ENCODE measurements around the gene HYOU1. TPM values are rescaled to one million over a fixed set of nuclear protein-coding genes. Genes with fewer than 3 reads are reported as not detected.
A peak's percentile ranks its signal among the peaks of the same experiment; 100 is the strongest.

HYOU1 gene
- polyA plus RNA-seq, 1 donor (not counting 4 experiments of a cell fraction or from before 2014, with no cell fraction given) = 119 TPM

GRCh38 chr11:119101759-119102423, 44.9 kb upstream of the HYOU1 start, which contains the start of gene DPAGT1:
DPAGT1 (minus strand) TSS chr11:119101853; CDS start chr11:119101655, 198 bp downstream.
- H3K4me2 ChIP-seq (ENCODE audit: control insufficient read depth, extremely low read depth, insufficient read depth, low read depth, low read length) = peak within 1 kb of the TSS; percentile 97
- H3K79me2 ChIP-seq (ENCODE audit: control insufficient read depth, insufficient read depth, low read length) = peaks cover 20% of the 10 kb centered on the region
- peaks cover 28% of the 10 kb centered on the region for H3K4me1 ChIP-seq (ENCODE audit: control insufficient read depth, extremely low read depth, insufficient read depth, low read length)
- H2AFZ ChIP-seq (ENCODE audit: control insufficient read depth, low read length) = peak within 1 kb of the TSS; percentile 98
- H4K20me1 ChIP-seq (ENCODE audit: control insufficient read depth, extremely low read depth, insufficient read depth, low read length) = no peaks in the 10 kb centered on the region
- peak within 1 kb of the TSS; percentile 99 for H3K27ac ChIP-seq (ENCODE audit: control insufficient read depth, insufficient read depth, low read length)
- H3K9me3 ChIP-seq (ENCODE audit: control insufficient read depth, low read depth, low read length) = no peaks in the 10 kb centered on the region
- no peak for TF ChIP-seq EZH2 (IDR thresholded peaks at IDR 0.05; ENCODE audit: low read length)
- DNase-seq (ENCODE audit: low read depth, low spot score) (peak; percentile 78), FAIRE-seq (peak; percentile 76)
- H3K4me3 ChIP-seq (ENCODE audit: control insufficient read depth in 2 of 3, extremely low read depth in 1 of 3, insufficient read depth in 2 of 3, low read depth in 1 of 3, low read length in 3 of 3) = peak within 1 kb of the TSS; percentile 82 to 86 (median 86)
- H3K27me3 ChIP-seq (ENCODE audit: control insufficient read depth, extremely low read depth, insufficient read depth, low read length) = no peaks in the 10 kb centered on the region
- H3K9ac ChIP-seq (ENCODE audit: control insufficient read depth, extremely low read depth, insufficient read depth, low read length) = peak within 1 kb of the TSS; percentile 91
- no peaks in the 10 kb centered on the region for H3K9me1 ChIP-seq (ENCODE audit: control insufficient read depth, extremely low read depth, insufficient read depth, low read length)
- H3K36me3 ChIP-seq (ENCODE audit: control insufficient read depth in 2 of 2, extremely low read depth in 1 of 2, insufficient read depth in 2 of 2, low read length in 2 of 2) = peaks cover 7 to 15% of the 10 kb centered on the region in 2 experiments
- dilution Hi-C loops (cut with MboI; ENCODE audit: extremely low pct_ligation_motif_present, low sequenced_read_pairs) = no loop called here

- H3K4me3 ChIP-seq (ENCODE audit: control insufficient read depth in 2 of 3, extremely low read depth in 1 of 3, insufficient read depth in 2 of 3, low read depth in 1 of 3, low read length in 3 of 3) = peak overlapping the region; percentile 82 to 86 (median 86)
- no peak for FAIRE-seq
- no peaks in the 10 kb centered on the region for H4K20me1 ChIP-seq (ENCODE audit: control insufficient read depth, extremely low read depth, insufficient read depth, low read length)
- H3K27ac ChIP-seq (ENCODE audit: control insufficient read depth, insufficient read depth, low read length) = peak overlapping the region; percentile 99
- no peaks in the 10 kb centered on the region for H3K9me1 ChIP-seq (ENCODE audit: control insufficient read depth, extremely low read depth, insufficient read depth, low read length)
- H2AFZ ChIP-seq (ENCODE audit: control insufficient read depth, low read length) = peak overlapping the region; percentile 98
- peak overlapping the region; percentile 97 for H3K4me2 ChIP-seq (ENCODE audit: control insufficient read depth, extremely low read depth, insufficient read depth, low read depth, low read length)
- dilution Hi-C loops (cut with MboI; ENCODE audit: extremely low pct_ligation_motif_present, low sequenced_read_pairs) = no loop called here
- peak overlapping the region; percentile 91 for H3K9ac ChIP-seq (ENCODE audit: control insufficient read depth, extremely low read depth, insufficient read depth, low read length)
- H3K27me3 ChIP-seq (ENCODE audit: control insufficient read depth, extremely low read depth, insufficient read depth, low read length) = no peaks in the 10 kb centered on the region
- peaks cover 22% of the 10 kb centered on the region for H3K4me1 ChIP-seq (ENCODE audit: control insufficient read depth, extremely low read depth, insufficient read depth, low read length)
- TF ChIP-seq EZH2 (IDR thresholded peaks at IDR 0.05; ENCODE audit: low read length) (no peak), CTCF (optimal IDR thresholded peaks at IDR 0.05 in 1 of 3, IDR thresholded peaks at IDR 0.05 in 1 of 3, conservative IDR thresholded peaks at IDR 0.05 in 1 of 3; ENCODE audit: extremely low read depth in 1 of 3, insufficient read depth in 2 of 3, low read length in 3 of 3) (peak in 1 of 3 experiments; percentile 12)
- peaks cover 20% of the 10 kb centered on the region for H3K79me2 ChIP-seq (ENCODE audit: control insufficient read depth, insufficient read depth, low read length)
- peaks cover 12 to 22% of the 10 kb centered on the region in 2 experiments for H3K36me3 ChIP-seq (ENCODE audit: control insufficient read depth in 2 of 2, extremely low read depth in 1 of 2, insufficient read depth in 2 of 2, low read length in 2 of 2)
- H3K9me3 ChIP-seq (ENCODE audit: control insufficient read depth, low read depth, low read length) = no peaks in the 10 kb centered on the region
- no peak for DNase-seq (ENCODE audit: low read depth, low spot score)
Observed at GRCh38 chr11:119100994-119101758, 44.2 kb upstream of the HYOU1 start.
